Hematopoietic multipotent progenitor cell treated with erythropoietin and hydrocortisone succinate and interleukin-3 and kit ligand, for 15 days (in vitro differentiated cells): ENCODE measurements around the gene CSMD2.
"Not testable (repeated sequence)": the region's sequence is repeated elsewhere in the genome, so short reads cannot be mapped to it uniquely, and the experiment has no call there.

Experiments used
- DNase-seq: peaks from one replicate; pipeline ENCODE4 v3.0.0-alpha.2; 2015; ENCODE audit warnings: low spot score

The CSMD2 gene

DNA sequence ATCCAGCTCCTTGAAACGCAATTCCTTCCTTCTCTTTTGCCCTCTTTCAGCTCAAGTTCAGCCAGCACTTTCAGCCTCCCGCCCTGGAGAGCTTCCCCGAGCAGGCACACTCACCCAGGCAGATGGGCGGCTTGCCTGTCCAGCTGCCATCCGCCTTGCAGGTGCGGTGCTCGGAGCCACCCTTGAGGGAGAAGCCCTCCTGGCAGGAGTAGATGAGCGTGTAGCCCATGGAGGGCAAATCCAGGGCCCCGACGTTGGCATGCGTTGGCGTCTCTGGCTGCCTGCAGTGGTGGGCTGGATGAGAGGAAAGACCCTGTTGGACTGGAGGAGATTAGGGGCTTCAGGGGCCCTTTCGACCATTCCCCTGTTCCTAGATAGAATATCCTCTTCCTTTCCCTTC is 632.1 kb downstream of the CSMD2 start:
- no peak for DNase-seq

DNA sequence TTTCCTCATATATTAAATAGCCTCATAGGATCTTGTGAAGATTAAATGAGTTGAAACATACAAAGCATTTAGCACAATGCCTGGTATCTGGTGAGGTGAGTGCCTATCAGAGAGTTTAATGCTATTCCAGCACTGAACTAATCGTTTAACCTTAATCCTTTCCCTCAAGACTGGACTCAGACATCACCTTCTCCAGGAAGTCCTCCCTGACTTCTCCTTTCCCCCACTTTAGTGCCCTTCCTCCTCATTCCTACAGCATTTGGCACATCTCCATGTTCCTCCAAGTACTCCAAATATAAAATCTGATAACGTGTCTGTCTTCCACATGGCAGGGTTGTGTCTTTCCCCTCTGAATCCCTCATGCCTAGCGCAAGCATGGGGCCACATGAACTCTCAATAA is 632.8 kb downstream of the CSMD2 start:
- no peak for DNase-seq

DNA sequence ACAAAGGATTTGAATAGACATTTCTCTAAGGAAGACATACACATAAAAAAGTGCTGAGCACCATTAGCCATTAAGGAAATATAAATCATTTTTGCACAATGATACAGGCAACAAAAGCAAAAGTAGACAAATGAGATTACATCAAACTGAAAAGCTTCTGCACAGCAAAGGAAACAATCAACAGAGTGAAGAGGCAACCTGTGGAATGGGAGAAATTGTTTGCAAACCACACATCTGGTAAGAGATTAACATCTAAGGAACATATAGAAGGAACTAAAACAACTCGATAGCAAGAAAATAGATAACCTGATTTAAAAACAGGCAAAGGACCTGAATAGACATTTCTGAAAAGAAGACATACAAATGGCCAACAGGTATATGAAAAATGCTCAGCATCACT is 635.1 kb downstream of the CSMD2 start:
- DNase-seq, result no peak

DNA sequence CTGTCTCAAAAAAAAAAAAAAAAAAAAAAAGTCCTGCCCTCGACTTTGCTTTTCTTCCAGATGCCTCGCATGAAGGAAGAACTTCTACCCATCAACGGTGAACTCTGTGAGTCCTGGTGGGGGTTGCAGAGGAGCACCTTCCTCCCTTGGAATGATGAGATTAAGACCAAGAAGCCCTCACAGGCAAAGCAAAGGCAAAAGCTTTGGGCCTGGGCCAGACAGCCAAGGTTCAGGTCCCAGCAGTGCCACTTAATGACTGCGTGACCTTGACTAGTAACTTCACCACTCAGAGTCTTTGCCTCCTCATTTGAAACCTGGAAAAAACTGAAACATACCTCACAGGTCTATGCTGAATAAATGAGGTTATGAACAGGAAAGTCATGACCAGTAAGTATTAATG is 637.1 kb downstream of the CSMD2 start:
- DNase-seq, result no peak

GRCh38 chr1:33524586-33524985 is 640.4 kb downstream of the CSMD2 start:
- no peak for DNase-seq

DNA sequence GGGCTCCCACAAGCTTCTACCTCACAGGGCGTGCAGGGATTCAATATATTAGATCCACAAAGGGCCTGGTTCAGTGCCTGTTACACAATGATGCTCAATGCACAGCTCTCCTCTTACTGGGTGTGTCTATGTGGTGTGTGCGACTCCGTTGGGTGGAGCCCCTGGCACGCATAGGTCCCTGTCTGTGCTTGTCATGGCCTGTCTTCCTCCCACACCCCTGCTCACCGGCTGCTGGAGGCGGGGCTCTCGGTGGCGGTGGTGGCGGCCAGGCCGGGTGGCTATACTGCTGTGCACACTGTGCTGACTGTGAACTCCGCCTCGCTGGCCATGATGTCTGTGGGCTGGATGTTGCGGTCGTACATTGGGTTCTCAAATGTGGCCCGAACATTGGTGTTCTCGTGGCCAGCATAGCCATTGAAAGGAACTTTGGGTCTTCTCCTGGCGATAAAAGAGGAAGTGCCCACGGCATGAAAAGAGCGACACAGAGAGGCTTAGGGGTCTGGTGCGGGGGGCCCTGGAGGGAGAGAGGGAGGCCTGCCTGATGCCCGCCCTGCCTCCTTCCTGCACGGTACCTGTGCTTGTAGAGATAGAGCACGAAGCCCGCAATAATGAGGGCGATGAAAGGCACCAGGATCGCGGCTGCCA is 645.7 kb downstream of the CSMD2 start:
- DNase-seq, result no peak

DNA sequence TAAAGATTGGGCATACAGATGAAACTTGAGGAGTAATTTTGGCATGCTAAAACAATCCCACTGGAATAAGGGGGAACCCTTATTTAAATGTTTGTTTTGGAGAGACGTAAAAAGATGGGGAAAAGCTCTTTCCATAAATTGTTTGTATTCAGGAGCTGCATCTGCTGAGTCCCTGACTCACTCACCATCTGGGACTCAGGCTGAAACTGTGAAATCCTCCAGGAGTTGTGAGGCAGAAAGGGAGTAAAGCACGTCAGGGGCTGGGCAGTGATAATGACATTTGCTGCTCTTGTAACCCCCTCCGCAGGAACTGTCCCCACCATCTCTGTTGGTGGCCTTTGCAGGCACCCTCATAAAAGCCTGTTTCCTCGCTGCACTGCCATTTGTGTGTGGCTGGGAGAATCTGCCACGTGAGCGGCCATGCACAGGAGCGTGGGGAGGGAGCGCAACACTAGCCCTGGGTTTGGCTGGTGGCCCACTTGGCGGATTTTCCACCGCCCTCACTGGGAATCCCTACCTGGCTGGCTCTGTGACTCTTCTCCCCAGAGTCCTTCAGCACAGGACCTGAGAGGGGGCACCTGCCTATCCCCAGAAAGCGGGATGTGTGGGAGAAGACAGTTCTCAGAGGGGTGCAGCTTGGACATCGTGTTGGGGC is 647.3 kb downstream of the CSMD2 start:
- DNase-seq, result no peak

- no peak for DNase-seq
Observed at GRCh38 chr1:33516891-33517567, 648.0 kb downstream of the CSMD2 start.

- DNase-seq, result no peak
Observed at GRCh38 chr1:33516428-33516827, 648.6 kb downstream of the CSMD2 start.

GRCh38 chr1:33515607-33516006 is 649.4 kb downstream of the CSMD2 start:
- no peak for DNase-seq

- no peak for DNase-seq
Observed at GRCh38 chr1:33515112-33515511, 649.9 kb downstream of the CSMD2 start.

- DNase-seq, result no peak
Observed at GRCh38 chr1:33512226-33513011, 652.6 kb downstream of the CSMD2 start.

GRCh38 chr1:33509276-33509675 is 655.8 kb downstream of the CSMD2 start:
- not testable (repeated sequence) for DNase-seq

DNA sequence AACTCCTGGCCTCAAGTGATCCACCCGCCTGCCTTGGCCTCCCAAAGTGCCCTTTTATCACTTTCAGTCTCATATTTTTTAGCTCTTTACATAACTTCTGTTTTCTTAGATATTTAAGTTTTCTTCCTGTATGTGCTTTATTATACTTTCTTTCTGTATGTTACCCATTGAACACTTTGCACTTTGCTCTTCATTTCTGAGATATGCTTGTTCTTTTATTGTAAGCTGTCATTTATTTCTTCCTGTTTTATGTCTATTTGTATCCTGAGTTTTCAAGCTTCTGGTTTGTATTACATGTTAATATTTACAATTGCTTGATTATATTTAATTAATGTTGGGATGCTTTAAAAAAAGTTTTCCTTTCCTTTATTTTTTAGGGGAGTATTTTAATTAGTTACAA is 656.9 kb downstream of the CSMD2 start:
- no peak for DNase-seq

- no peak for DNase-seq
Observed at GRCh38 chr1:33507661-33508060, 657.4 kb downstream of the CSMD2 start.

DNA sequence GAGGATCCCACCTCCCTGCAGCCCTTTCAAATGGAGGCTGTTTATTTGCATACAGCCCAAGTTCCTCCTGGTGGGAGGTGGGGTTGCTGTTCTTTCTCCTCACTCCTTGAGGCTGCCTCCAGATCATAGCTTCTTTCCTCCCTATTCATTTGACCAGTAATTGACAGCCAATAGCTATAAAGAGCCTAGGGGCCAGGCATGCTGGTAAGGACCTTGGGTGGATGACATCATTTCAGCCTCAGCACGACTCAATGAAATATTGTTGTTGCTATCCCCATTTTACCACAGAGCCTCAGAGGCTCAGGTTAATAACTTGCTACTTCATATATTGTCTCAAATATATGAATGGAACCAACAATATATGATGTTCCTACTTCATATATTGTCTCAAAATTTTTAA is 661.5 kb downstream of the CSMD2 start:
- no peak for DNase-seq

DNA sequence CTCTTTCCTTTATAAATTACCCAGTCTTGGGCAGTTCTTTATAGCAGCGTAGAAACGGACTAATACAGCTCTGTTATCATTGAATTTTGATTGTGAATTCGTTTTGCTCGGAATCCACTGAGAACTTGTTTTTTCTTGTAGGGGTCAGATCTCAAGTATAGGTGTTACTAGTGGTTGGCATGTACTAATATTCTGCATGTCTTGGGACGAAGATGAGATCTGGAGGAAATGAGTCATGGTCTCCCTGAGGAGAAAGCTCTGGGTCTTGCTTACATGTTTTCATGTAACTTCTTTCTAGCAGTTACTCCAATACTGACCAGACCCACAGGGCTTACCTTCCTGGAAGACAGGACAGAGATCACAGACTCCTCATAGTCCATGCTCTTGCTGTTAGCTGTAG is 662.3 kb downstream of the CSMD2 start:
- DNase-seq, result no peak

DNA sequence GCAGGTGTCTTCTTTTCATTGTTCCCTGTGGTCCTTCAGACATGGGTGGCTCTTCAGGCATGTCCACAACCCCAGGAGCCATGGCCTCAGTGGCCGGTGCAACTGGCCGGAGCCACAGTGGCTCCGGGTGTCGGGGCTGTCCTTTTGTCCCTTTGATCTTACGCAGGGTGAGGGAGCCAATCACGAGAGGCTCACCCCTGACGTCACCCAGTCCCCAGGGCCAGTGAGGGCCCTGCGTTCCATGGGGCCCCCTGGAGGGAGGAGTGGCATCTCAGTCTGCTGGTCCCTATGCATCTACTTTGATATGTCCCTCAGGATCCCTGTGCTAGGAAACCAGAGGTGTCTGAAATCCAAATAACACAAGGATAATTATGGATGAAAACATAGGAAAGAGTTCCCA is 663.3 kb downstream of the CSMD2 start:
- DNase-seq, result no peak

- no peak for DNase-seq
Observed at GRCh38 chr1:33501309-33501708, 663.7 kb downstream of the CSMD2 start.

DNA sequence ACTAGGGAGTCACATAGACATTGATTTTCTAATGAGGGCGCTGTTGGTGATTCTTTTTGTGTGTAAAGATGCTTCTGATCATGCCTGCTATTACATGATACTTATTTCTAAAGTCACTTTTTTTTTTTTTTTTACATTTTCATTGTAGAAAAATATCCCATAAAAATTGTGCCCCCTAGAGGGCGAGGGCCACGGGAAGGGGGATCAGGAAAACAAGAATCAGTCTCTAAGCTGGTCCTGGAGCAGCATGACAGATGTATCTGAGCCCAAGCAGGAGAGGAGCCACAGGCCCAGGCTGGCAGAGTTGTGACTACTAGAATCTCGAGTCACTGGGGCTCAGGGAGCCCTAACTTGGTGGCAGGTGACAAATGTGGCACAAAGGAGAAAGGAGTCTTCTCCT is 664.5 kb downstream of the CSMD2 start:
- DNase-seq, result no peak

DNA sequence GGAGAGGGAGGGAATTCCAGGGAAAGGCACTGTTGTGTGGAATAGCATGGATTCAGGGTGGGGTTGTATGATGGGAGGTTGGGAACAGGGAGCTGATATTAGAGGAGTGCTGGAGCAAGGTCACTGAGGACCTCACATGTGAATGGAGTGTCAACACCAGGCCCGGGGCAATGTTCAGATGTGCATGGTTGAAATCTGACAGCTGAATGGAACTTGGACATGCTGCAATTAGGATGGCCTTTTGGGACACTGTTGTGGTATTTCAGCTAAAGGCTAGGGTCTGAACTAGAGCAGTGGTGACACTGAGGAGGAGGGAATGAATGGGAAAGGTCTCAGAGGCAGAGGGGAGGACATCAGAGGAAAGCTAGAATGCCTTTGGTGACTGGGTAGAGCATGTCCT is 667.6 kb downstream of the CSMD2 start:
- no peak for DNase-seq

GRCh38 chr1:33494929-33495328 is 670.1 kb downstream of the CSMD2 start:
- no peak for DNase-seq

GRCh38 chr1:33488624-33489023 is 676.4 kb downstream of the CSMD2 start:
- no peak for DNase-seq
